ENCODE results near the gene BARX2.
"Not testable (repeated sequence)": the region's sequence is repeated elsewhere in the genome, so short reads cannot be mapped to it uniquely, and the experiment has no call there.

BARX2 gene

DNA sequence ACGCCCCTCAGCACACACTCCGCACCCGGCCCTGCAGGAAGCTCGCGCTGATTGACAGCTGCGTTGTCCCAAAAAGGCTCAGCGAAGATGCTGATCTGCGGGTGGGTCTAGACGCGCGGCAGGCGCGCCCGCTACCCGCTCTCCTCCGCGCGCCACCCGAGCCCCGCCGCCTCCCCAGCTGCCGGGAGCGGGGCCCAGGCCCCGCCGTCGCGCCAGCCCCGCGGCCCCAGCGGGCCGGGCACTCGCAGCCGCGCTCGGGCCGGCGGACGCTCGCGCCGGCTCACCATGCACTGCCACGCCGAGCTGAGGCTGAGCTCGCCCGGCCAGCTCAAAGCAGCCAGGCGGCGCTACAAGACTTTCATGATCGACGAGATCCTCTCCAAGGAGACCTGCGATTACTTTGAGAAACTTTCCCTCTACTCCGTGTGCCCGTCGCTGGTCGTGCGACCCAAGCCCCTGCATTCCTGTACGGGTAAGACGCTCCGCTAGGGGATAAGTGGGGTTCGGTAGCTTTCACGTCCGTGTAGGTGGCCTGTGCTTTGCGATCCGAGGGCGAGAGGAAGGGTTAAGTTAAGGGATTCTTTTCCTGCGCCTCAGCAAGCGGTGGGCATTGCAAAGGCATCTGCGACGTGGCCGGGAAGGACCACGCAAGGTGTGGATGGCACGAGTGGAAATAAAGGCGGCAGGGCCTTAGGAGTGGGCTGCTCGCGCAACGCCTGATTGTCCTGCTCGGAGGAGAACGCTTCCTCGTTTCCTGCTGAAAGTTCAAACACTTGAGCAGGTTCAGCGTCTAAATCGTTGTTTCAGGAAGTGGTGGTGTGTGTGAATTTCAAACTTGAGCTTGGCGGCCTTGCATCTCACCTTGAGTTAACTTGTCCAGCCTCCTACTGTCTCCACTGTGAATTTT lies at the start of gene BARX2:
Gene BARX2, plus strand, starts transcription at position 98 of the 907 bp plus-strand sequence. Its CDS starts 188 bp downstream, at position 286.
- DNase-seq, result peak; percentile 59

GRCh38 chr11:129326921-129327320 lies 48.7 kb upstream of the BARX2 start:
- no peak for DNase-seq

- DNase-seq, result not testable (repeated sequence)
Measured at GRCh38 chr11:129327708-129328107, 47.9 kb upstream of the BARX2 start.

DNA sequence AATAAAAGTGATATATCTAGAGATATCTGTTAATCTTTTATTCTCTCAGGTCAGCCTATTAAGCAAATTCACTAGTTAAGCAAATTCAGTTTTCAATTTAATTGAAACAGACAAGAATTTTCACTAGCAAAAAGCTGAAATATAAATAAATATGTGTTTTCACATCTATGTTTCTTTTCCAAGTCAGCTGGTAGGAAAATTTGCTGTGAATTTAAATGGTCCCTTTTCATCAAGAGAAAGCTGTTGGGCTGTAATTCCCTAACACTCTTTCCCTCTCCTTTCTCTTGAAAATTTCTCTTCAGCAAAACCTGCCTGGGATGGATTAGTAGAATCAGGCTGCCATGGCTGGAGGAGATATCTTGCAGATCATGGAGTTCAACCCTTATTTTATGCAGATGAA lies 46.9 kb upstream of the BARX2 start:
- DNase-seq, result no peak

- no peak for DNase-seq
Measured at GRCh38 chr11:129331217-129331616, 44.4 kb upstream of the BARX2 start.

- peak; percentile 67 for DNase-seq
Measured at GRCh38 chr11:129331871-129332274, 43.8 kb upstream of the BARX2 start.

GRCh38 chr11:129333873-129334272 lies 41.8 kb upstream of the BARX2 start:
- peak; percentile 10 for DNase-seq

DNA sequence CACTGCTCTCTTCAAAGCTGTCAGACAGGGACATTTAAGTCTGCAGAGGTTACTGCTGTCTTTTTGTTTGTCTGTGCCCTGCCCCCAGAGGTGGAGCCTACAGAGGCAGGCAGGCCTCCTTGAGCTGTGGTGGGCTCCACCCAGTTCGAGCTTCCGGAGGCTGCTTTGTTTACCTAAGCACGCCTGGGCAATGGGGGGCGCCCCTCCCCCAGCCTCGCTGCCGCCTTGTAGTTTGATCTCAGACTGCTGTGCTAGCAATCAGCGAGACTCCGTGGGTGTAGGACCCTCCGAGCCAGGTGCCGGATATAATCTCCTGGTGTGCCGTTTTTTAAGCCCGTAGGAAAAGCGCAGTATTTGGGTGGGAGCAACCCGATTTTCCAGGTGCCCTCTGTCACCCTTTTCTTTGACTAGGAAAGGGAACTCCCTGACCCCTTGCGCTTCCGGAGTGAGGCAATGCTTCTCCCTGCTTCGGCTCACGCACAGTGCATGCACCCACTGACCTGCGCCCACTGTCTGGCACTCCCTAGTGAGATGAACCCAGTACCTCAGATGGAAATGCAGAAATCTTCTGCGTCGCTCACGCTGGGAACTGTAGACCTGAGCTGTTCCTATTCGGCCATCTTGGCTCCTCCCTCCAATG lies 31.2 kb upstream of the BARX2 start:
- DNase-seq, result not testable (repeated sequence)

GRCh38 chr11:129346916-129347315 lies 28.7 kb upstream of the BARX2 start:
- DNase-seq, result no peak

GRCh38 chr11:129348813-129349212 lies 26.8 kb upstream of the BARX2 start:
- DNase-seq, result no peak

DNA sequence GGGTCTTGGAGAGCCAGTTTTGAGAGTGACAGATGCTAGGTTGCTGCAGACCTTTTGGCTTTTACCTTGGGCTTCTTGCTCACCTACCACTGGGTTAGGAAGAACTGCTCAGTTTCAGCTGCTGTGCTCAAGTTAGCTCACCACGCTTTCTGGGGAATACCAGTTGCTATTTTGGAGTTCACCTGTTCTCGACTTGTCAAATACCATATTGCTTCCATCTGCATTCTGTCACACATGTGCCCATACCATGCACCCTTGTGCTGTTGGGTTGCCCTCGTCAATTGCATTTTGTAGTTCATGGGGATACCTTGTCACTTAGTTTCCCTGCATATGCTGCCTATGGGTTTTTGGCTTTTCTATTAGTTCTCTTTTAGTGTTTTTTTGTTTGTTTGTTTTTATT lies 23.0 kb upstream of the BARX2 start:
- no peak for DNase-seq

DNA sequence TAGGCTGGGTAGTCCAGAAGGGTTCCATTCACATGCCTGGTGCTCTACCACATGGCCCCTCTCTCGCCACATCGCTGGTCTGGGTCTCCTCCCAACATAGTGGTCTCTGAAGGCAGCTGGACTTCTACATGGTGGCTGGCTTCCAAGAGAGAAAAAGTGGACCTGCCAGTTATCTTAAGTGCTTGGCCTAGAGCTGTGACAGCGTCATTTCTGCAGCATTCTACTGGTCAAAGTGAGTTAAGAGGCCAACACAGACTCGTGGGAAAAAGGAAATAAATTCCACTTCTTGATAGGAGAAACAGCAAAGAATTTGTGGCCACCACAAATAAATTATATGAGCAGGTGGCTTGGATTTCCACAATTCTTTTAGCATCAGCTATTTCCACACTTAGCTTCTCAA lies 21.0 kb upstream of the BARX2 start:
- no peak for DNase-seq

DNA sequence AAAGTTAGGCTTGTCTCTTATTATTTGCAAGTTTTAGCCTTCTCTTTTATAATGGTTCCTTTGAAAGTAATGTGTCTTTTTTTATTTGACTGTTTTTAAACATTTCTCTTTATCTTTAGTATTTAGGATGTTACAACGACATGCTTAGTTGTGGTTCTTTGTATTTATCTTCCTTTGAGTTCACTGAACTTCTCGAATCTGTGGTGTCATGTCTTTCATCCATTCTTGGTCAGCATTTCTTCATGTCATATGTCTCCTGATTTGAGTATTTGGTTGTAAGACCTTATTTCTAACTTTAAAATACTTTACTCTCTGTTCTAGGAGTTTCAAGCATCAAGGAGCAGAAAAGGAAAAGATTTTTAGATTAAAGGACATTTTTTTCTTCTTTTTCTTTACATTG lies 15.9 kb upstream of the BARX2 start:
- no peak for DNase-seq

GRCh38 chr11:129364143-129364654 lies 11.4 kb upstream of the BARX2 start:
- DNase-seq, result peak; percentile 90

DNA sequence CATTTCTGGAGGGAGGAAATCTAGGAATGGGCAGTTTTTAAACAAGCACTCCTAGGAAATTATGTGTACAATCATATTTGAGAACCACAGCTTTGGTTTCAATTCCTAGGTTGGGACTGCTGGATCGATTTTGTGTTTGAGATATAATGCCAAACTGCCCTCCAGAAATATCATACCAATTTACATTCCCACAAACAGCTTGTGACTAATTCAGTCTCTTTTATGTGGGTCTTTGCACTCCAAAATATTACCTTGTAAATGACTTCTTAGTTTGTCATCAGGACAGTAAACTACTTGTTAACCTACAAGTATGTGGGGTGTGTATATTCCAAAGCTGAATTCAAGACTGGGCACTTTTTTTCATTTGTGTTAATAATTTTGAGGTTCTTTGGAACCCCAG lies 9.8 kb upstream of the BARX2 start:
- no peak for DNase-seq

DNA sequence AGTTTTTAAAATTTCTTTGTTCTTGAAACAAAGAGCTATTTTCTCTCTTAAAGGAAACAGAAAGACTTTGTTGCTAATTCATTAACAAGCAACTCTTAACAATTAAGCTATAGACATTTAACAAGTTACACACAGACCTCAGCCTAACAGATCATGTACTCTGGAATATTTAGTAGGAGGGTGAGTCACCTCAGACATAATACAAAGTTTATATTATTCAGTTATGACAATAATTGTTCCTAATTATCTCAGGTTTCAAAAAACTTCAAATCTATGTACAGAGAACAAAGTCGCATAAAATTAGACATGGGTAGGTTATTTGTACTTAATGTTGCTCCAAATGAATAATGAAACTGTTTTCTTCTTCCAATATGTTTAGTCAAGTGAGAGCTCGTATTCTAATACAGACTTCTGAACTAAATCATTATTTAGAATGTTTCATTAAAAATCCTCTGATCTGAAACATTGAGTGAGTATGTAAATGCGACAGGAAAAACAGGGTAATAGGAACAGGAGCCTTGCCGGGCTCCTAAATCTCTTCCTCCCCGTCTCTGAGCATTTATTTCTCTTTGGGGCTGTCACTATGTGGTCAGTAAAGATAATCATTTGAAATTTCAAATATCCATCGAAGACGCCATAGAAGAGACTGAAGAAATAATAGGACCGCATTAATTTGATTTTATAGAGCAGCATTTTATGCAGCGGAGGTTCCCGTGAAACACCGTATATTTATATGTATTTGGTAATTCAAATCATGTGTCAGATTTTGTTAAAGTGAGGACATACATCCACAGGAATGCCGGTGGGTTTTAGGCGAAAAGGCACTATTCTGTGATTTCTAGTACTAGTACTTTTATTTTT lies 8.7 kb upstream of the BARX2 start:
- no peak for DNase-seq

DNA sequence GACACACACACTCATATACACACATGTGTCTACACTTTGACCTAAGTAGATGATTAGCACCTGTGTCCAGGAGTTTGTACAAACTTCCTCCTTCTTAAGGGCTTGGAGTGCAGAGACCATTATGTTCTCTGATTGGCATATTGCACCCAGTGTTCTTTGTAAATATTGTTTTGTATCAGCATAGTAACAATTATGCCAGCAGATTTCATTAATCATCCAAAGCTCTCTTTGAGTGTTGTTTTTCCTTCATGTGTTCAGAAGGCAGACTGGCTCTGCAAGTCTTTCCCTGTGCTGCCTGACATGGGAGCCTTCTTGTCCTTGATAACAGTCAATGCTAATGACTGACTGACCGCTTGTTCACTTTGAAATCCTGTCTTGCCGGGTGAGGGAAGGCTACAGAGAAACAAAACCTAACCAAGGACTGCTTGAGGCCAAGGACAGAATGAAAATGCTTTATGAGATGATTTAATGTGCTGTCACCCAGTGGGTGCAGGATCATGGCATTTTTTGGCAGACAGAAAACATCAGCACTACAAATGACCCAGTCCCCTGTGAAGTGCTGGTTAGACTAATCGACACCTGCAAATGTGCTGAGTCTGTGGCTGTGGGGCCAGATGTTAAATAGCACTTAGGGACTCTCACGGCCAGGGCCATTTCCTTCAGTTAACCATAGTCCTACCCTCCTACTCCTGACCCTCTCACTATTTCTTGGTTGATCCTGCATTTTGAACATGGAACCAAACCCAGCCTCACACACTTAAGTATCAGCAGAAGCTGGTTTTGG lies 6.6 kb upstream of the BARX2 start:
- DNase-seq, result no peak

- no peak for DNase-seq
Measured at GRCh38 chr11:129370715-129371114, 4.9 kb upstream of the BARX2 start.

DNA sequence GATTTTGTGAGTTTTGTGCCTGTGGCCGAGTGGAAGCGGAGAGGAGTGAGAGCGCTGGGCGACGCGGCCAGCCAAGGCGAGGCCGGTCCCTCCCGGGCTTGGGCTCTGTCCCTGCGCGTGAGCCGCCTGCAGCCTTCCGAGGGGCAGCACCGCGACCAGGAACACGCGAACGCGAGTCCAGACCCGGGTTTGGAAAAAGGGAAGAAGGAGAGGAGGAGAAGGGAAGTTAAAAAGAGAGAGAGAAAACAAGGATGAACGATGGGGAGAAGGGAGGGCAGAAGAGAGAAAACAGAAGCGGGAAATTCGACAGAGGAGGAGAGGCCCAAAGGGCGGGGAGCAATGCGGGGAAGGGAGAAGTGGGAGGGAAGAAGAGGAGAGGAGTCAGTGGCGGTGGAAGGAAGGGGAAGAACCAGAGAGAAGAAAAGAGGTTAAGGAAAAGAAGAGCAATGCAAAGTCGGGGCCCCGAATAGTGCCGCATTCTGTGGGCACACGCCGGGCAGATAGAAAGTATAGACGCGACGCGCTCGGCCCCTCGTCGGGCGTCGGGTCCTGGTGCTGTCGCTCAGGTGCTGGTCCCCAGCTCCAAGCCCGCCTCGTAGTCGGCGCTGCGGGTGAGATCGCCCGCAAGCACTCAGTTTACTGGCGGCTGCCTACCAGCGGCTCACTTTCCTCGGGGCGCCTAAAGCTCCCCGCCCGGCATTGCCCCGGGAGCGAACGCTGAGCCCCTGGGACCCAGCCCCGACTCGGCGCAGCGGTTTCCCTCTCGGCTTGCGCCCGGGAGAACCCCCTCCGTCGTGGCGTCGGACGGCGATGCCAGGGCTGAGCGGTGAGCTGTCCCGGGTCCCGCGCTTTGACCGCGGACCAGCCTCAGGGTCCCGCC lies 2.8 kb upstream of the BARX2 start:
- no peak for DNase-seq

DNA sequence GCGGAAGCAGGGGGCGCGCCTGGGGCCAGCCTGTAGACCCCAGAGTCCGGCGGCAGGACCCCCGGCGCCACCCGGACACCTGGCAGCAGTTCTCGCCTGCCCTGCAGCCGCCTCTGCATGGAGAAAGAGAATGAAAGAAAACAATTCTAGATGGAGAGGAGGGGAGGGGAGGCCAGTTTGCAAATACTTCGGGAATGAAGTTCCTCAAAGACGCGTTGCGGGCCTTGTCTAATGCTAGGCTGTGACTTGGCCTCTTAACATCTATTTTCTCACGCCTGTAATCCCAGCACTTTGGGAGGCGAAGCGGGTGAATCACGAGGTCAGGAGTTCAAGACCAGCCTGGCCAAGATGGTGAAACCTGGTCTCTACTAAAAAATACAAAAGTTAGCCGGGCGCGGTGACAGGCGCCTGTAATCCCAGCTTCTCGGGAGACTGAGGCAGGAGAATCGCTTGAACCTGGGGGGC lies 2.1 kb upstream of the BARX2 start:
- DNase-seq, result no peak

Data from activated CD4-positive, alpha-beta T cell treated with anti-CD3 and anti-CD28 coated beads, Interleukin-10, Interleukin-2, amounts not matched to agents 100 ng/mL and 50 ng/mL, durations not matched to agents 16 hours and 8 hours (primary cell).